HG03342 (cell line): Measurements from ENCODE around the gene LSS.
"Not testable (repeated sequence)": the region's sequence is repeated elsewhere in the genome, so short reads cannot be mapped to it uniquely, and the experiment has no call there.

Source experiments
- ATAC-seq: cut with Tn5 transposase; IDR thresholded peaks from one replicate; pipeline ENCODE4 v1.9.1; 2021; ENCODE audit warnings: mild to moderate bottlenecking, moderate library complexity; ENCODE audit not compliant: unreplicated experiment

LSS gene

GRCh38 chr21:46206163-46207005 is 22.2 kb downstream of the LSS start:
- ATAC-seq: no peak

DNA sequence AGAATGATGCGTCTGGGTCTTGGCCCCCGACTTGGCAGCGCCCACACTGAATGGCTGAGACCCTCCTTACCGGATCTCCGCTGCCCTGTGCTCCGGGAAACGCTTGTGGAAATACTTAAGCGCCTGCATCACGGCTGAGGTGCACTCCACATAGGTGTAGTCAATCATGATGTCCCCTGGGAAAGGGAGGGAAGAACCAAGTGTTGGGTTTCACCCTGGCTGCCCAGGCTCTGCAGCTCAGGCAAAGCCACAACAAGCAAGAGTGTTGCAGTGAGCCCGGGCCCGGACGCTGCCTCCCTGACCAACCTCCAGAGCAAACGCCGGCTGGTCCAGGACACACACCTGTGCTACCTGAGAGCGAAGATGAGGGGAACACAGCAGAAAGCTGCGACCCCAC is 22.8 kb downstream of the LSS start:
- ATAC-seq: no peak

- no peak for ATAC-seq
Observed at GRCh38 chr21:46205166-46205565, 23.4 kb downstream of the LSS start.

DNA sequence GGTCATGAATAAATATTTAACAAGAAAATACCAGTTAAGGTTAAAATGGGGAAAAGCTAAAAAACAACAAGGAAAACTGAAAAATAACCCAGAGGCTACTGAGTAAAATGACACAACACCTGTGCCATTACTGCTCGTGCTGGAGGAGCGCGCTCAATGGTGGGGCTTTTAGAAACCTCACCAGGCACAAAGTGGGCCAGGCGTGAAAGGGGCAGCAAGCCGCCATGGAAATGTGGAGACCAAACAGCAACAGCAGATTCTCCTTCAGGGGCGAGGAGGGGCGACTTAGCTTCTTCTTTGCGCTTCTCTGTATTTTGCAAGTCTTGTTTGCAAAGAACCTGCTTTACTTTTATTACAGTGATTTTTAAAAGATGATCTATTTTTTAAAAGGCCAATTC is 25.4 kb downstream of the LSS start:
- no peak for ATAC-seq

DNA sequence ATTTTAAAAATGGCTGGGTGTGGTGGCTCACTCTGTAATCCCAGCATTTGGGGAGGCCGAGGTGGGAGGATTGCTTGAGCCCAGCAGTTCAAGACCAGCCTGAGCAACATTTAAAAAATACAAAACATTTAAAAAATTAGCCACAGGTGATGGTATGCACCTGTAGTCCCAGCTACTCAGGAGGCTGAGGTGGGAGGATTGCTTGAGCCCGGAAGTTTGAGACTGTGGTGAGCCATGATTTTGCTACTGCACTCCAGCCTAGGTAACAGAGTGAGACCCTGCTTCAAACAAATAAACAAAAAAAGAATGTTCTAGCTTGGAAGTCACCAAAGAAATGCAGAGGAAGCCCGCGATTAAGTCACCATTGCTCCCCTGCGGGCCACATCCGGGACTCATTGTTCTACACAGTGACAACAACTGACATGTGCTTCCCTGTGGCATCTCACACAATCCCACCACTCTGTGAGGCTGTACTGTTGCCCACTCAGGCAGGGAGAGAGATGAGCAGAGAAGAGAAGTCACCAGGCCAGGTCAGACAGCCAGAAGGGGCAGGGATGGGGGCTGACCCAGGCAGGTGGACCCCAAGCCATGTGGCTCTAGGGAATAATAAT is 25.9 kb downstream of the LSS start:
- no peak for ATAC-seq

- ATAC-seq: not testable (repeated sequence)
Observed at GRCh38 chr21:46200877-46201803, 27.4 kb downstream of the LSS start.

DNA sequence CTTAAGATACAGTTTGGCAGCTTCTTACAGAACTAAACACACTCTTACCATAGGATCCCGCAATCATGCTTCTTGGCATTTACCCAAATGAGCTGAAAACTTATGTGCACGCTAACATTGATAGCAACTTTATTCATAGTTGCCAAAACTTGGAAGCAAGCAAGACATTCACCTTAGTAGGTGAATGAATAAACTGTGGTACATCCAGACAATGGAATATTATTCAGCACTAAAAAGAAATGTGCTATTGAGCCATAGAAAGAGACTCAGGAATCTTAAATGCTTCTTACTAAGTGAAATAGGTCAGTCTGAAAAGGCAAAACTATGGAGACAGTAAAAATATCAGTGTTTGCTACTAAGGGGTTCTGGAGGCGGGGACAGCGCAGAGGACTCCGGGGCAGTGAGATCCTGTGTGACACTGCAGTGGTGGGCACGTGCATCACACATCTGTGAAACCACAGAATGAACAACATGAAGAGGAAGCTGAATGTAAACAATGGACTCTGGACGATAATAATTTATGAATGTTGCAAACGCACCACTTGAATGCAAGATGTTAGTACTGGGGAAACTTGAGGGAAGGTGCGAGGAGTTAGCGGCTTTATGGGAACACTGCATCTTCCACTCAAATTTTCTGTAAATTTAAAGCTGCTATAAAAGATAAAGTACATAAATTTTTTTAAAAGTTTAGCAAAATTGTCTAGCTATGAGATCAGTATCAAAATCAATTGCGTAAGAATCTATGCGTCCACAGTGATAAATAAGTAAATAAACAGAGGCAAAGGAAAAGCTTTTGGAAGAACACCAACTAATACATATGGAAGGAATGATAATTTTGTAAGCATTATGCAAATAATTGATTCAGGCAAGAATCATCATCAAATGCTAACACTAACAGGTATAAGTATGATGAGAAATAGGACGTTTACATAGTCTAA is 28.9 kb downstream of the LSS start:
- ATAC-seq: no peak

- ATAC-seq: no peak
Observed at GRCh38 chr21:46196733-46197132, 31.8 kb downstream of the LSS start.

GRCh38 chr21:46195595-46196195 is 32.9 kb downstream of the LSS start:
- ATAC-seq: no peak

- no peak for ATAC-seq
Observed at GRCh38 chr21:46194374-46195334, 33.9 kb downstream of the LSS start.

DNA sequence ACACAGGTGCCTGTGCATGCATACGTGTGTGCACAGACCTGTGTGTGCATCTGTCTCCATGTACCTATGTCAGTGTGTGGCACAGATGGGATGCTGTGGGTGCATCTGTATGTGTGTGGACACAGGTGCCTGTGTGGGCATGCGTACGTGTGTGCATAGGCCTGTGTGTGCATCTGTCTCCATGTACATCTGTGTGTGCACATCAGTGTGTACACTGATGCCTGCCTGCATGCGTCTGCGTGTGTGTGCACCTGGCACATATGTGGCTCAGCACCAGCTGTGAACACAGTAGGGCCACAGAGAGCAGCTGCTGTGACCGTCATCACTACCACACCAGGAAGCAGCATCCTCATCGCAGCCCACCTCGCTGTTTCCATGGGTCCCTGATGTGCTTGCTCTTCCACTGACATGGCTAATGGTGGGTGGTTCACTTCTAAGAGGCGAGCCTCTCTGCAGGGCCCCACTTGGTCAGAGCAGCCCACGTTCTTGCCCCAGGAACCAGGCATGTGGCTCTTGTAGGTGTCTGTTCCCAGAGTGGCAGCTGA is 34.7 kb downstream of the LSS start:
- ATAC-seq: no peak

- ATAC-seq: no peak
Observed at GRCh38 chr21:46191686-46192575, 36.6 kb downstream of the LSS start.

- no peak for ATAC-seq
Observed at GRCh38 chr21:46191257-46191685, 37.3 kb downstream of the LSS start.

- no peak for ATAC-seq
Observed at GRCh38 chr21:46190491-46191131, 38.0 kb downstream of the LSS start.

DNA sequence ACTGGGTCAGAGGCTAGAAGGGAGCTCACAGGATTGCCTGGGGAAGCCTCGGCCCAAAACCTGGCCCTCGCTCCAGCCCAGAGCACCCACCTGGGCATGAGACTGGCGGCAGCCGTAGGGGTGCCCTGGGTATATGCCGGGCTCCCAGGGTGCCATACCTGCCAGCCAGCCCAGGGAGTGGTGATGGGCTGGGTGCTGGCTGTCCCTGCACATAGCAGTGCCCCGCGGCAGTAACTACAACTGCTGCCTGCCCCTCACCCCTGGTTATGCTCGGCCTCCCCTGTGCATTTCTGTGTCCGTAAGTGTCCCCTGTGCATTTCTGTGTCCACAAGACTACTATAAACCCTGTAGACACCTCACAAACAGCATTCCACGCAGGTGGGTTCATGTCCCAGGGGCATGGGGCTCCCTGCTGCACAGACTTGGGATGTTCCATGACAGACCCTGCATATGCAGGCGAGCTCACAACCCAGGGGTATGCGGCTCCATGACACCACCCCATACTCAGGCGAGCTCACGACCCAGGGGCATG is 38.5 kb downstream of the LSS start:
- ATAC-seq: no peak

DNA sequence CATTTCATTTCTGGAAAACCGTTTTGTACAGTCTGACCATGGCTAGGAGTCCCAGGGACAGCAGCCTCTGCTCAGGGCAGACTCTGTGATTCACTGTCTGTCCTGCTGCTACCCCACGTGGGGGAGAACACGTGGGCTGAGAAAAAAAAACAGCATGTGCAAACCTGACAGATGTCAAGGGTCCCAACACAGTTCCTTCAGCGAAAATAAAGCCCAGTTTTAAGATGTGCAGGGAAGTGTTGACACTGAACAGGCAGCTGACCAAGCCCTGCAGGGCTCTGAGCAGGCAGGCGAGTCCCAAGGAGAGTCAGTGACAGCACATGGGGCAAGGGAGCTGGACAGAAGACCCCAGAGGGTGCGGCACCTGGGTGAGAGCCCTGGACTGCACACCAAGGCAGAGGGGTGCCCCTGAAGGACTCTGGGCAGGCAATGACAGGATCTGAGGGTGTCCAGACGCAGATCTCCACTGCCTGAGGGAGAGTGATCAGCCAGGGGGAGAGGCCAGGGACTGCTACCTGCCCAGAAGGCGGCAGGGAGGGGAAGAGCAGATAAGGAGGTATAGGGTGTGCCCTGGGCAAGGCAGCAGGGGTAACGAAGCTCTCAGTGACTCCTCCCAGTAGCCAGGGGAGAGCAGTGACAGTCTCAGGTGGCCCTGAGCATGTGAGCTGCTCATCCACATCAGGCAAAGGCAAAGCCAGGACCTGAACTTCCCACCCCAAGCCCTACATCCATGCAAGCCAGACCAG is 39.2 kb downstream of the LSS start:
- ATAC-seq: no peak
